Measurements from ENCODE around the gene USP28. TPM values are rescaled to one million over a fixed set of nuclear protein-coding genes. Genes with fewer than 3 reads are reported as not detected.
A peak's percentile ranks its signal among the peaks of the same experiment; 100 is the strongest.

The USP28 gene
- total RNA-seq, 1 donor from 2014 or later: 113 TPM

- H3K4me1 ChIP-seq: peaks cover 65% of the 10 kb centered on the region
- H3K9me3 ChIP-seq (replicated peaks): no peaks in the 10 kb centered on the region
- H3K36me3 ChIP-seq: peaks cover 20% of the 10 kb centered on the region
- H3K27ac ChIP-seq (replicated peaks): peak overlapping the region; percentile 66
- no peak for TF ChIP-seq CTCF (IDR thresholded peaks at IDR 0.05; ENCODE audit: borderline replicate concordance)
- intact Hi-C loops (cut with micrococcal nuclease): no loop called here
- DNase-seq: no peak
- no peaks in the 10 kb centered on the region for H3K27me3 ChIP-seq (ENCODE audit: low read depth)
- no peak overlapping the region for H3K4me3 ChIP-seq
Measured at GRCh38 chr11:113865873-113866272, 9.5 kb downstream of the USP28 start.

- intact Hi-C loops (cut with micrococcal nuclease): no loop called here
- Histone ChIP-seq H3K27me3 (ENCODE audit: low read depth) (no peaks in the 10 kb centered on the region), H3K36me3 (peaks cover 20% of the 10 kb centered on the region), H3K9me3 (replicated peaks) (no peaks in the 10 kb centered on the region), H3K4me3 (no peak overlapping the region), H3K4me1 (peaks cover 65% of the 10 kb centered on the region), H3K27ac (replicated peaks) (peak overlapping the region; percentile 66)
- DNase-seq: no peak
- no peak for TF ChIP-seq CTCF (IDR thresholded peaks at IDR 0.05; ENCODE audit: borderline replicate concordance)
Measured at GRCh38 chr11:113864410-113864809, 11.0 kb downstream of the USP28 start.

- intact Hi-C loops (cut with micrococcal nuclease): no loop called here
- Histone ChIP-seq H3K36me3 (peaks cover 14% of the 10 kb centered on the region), H3K4me1 (peaks cover 71% of the 10 kb centered on the region), H3K4me3 (no peak overlapping the region), H3K27ac (replicated peaks) (peak overlapping the region; percentile 7), H3K9me3 (replicated peaks) (no peaks in the 10 kb centered on the region), H3K27me3 (ENCODE audit: low read depth) (no peaks in the 10 kb centered on the region)
- TF ChIP-seq CTCF (IDR thresholded peaks at IDR 0.05; ENCODE audit: borderline replicate concordance): no peak
- no peak for DNase-seq
Measured at GRCh38 chr11:113862435-113862834, 12.9 kb downstream of the USP28 start.

GRCh38 chr11:113859665-113860064, 15.7 kb downstream of the USP28 start:
- Histone ChIP-seq H3K27ac (replicated peaks) (no peak overlapping the region), H3K4me3 (no peak overlapping the region), H3K36me3 (peaks cover 4% of the 10 kb centered on the region), H3K4me1 (peaks cover 81% of the 10 kb centered on the region), H3K9me3 (replicated peaks) (no peaks in the 10 kb centered on the region), H3K27me3 (ENCODE audit: low read depth) (no peaks in the 10 kb centered on the region)
- TF ChIP-seq CTCF (IDR thresholded peaks at IDR 0.05; ENCODE audit: borderline replicate concordance): no peak
- intact Hi-C loops (cut with micrococcal nuclease): no loop called here
- DNase-seq: no peak

- no peak for DNase-seq
- Histone ChIP-seq H3K27ac (replicated peaks) (peak overlapping the region; percentile 35), H3K36me3 (peaks cover 9% of the 10 kb centered on the region), H3K27me3 (ENCODE audit: low read depth) (no peaks in the 10 kb centered on the region), H3K4me3 (no peak overlapping the region), H3K4me1 (peaks cover 77% of the 10 kb centered on the region), H3K9me3 (replicated peaks) (no peaks in the 10 kb centered on the region)
- intact Hi-C loops (cut with micrococcal nuclease): no loop called here
- TF ChIP-seq CTCF (IDR thresholded peaks at IDR 0.05; ENCODE audit: borderline replicate concordance): no peak
Measured at GRCh38 chr11:113856966-113857759, 18.2 kb downstream of the USP28 start.

Data from left ventricle myocardium inferior (tissue), 1 donor.